PFSK-1 (cell line): ENCODE results near the gene GTF2A1L.

Experiments used
- TAF1 ChIP-seq: IDR thresholded peaks from 2 replicates; pipeline ENCODE4 v1.6.1; 2012; ENCODE audit warnings: low read length, control low read depth, borderline replicate concordance; ENCODE audit not compliant: insufficient read depth
- TF ChIP-seq, protein P1 (sequence below), 2 experiments: IDR thresholded peaks; 2 replicates each; pipeline versions ENCODE4 v1.6.1 to v1.8.0; 2011 to 2012; ENCODE audit warnings: low read depth in 2 of 2, low read length in 2 of 2, control low read depth in 1 of 2, inconsistent platforms in 1 of 2, mild to moderate bottlenecking in 1 of 2, moderate library complexity in 1 of 2; ENCODE audit not compliant: insufficient read depth in 1 of 2

DNA sequence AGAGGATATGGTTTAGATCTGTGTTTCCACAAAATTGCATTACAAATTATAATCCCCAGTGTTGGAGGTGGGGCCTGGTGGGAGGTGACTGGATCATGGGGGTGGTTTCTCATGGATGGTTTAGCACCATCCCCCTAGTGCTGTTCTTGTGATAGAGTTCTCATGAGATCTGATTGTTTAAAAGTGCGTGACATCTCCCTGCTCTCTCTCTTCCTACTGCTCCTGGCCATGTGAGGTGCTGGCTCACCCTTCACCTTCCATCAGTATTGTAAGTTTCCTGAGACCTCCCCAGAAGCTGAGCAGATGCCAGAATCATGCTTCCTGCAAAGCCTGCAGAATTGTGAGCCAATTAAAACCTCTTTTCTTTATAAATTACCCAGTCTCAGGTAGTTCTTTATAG is 104.7 kb downstream of the GTF2A1L start:
- no peak for TF ChIP-seq TAF1
- TF ChIP-seq, protein P1, sequence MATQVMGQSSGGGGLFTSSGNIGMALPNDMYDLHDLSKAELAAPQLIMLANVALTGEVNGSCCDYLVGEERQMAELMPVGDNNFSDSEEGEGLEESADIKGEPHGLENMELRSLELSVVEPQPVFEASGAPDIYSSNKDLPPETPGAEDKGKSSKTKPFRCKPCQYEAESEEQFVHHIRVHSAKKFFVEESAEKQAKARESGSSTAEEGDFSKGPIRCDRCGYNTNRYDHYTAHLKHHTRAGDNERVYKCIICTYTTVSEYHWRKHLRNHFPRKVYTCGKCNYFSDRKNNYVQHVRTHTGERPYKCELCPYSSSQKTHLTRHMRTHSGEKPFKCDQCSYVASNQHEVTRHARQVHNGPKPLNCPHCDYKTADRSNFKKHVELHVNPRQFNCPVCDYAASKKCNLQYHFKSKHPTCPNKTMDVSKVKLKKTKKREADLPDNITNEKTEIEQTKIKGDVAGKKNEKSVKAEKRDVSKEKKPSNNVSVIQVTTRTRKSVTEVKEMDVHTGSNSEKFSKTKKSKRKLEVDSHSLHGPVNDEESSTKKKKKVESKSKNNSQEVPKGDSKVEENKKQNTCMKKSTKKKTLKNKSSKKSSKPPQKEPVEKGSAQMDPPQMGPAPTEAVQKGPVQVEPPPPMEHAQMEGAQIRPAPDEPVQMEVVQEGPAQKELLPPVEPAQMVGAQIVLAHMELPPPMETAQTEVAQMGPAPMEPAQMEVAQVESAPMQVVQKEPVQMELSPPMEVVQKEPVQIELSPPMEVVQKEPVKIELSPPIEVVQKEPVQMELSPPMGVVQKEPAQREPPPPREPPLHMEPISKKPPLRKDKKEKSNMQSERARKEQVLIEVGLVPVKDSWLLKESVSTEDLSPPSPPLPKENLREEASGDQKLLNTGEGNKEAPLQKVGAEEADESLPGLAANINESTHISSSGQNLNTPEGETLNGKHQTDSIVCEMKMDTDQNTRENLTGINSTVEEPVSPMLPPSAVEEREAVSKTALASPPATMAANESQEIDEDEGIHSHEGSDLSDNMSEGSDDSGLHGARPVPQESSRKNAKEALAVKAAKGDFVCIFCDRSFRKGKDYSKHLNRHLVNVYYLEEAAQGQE (IDR thresholded peaks at IDR 0.05; ENCODE audit: insufficient read depth in 1 of 2, low read depth in 2 of 2, low read length in 2 of 2) = no peak
